ENCODE data around the gene EDEM1.

GRCh38 chr3:5151586-5151985 is 35.9 kb upstream of the EDEM1 start:
- no peak for TF ChIP-seq CTCF (IDR thresholded peaks at IDR 0.05)
- no peak for TF ChIP-seq POLR2A (IDR thresholded peaks at IDR 0.05)

Measured in uterus (tissue), 2 donors.